Calu3 (cell line): ENCODE measurements around the gene SPAG16. TPM values are rescaled to one million over a fixed set of nuclear protein-coding genes. Genes with fewer than 3 reads are reported as not detected.

Experiments used
- BruUV-seq: library from RNA; stranded (reverse); fragments of 400-500 nt; replicated peaks from 2 replicates; lab custom pipeline; 2021; lab: Mats Ljungman, UMichigan
- CTCF ChIA-PET: fragments of 300-600 bp; sonication (Branson Sonifier 250); formaldehyde crosslinking; loops from one replicate; lab custom pipeline; 2022; ENCODE audit warnings: antibody characterized with exemption; lab: Charles Lee
- DNase-seq: peaks from one replicate; pipeline ENCODE4 v3.0.0; 2022
- H3K27ac Mint-ChIP-seq: one replicate; pipeline ENCODE4 v1.8.0; 2022; ENCODE audit warnings: mixed read lengths; ENCODE audit not compliant: unreplicated experiment
- H3K27me3 Mint-ChIP-seq: one replicate; pipeline ENCODE4 v1.8.0; 2022; ENCODE audit warnings: mixed read lengths; ENCODE audit not compliant: unreplicated experiment
- H3K36me3 Mint-ChIP-seq: one replicate; pipeline ENCODE4 v1.8.0; 2022; ENCODE audit warnings: mild to moderate bottlenecking, moderate library complexity, mixed read lengths; ENCODE audit not compliant: insufficient read depth, unreplicated experiment
- H3K4me1 Mint-ChIP-seq: one replicate; pipeline ENCODE4 v1.8.0; 2022; ENCODE audit warnings: mild to moderate bottlenecking, low read depth, mixed read lengths; ENCODE audit not compliant: unreplicated experiment
- H3K4me3 Mint-ChIP-seq: one replicate; pipeline ENCODE4 v1.8.0; 2022; ENCODE audit warnings: mild to moderate bottlenecking, low read depth, moderate library complexity, mixed read lengths; ENCODE audit not compliant: unreplicated experiment
- H3K9me3 Mint-ChIP-seq: one replicate; pipeline ENCODE4 v1.8.0; 2022; ENCODE audit warnings: low read depth, mixed read lengths; ENCODE audit not compliant: unreplicated experiment
- intact Hi-C: fragments of 100-400 bp; cut with micrococcal nuclease; formaldehyde crosslinking; loops from one replicate; pipeline ENCODE4 v1.10.0; 2022; ENCODE audit not compliant: unreplicated experiment
- total RNA-seq: library from RNA; stranded (reverse); gene quantifications from 2 replicates; pipeline ENCODE4 v1.2.3, GENCODE V29; 2022
- TF ChIP-seq, protein P1 (sequence below): fragments of 200-600 bp; IDR thresholded peaks from one replicate; pipeline ENCODE4 v1.8.0; 2022; ENCODE audit warnings: antibody characterized with exemption; ENCODE audit not compliant: unreplicated experiment

SPAG16 gene
- total RNA-seq, 1 experiment from 2014 or later, result 30.2 TPM

DNA sequence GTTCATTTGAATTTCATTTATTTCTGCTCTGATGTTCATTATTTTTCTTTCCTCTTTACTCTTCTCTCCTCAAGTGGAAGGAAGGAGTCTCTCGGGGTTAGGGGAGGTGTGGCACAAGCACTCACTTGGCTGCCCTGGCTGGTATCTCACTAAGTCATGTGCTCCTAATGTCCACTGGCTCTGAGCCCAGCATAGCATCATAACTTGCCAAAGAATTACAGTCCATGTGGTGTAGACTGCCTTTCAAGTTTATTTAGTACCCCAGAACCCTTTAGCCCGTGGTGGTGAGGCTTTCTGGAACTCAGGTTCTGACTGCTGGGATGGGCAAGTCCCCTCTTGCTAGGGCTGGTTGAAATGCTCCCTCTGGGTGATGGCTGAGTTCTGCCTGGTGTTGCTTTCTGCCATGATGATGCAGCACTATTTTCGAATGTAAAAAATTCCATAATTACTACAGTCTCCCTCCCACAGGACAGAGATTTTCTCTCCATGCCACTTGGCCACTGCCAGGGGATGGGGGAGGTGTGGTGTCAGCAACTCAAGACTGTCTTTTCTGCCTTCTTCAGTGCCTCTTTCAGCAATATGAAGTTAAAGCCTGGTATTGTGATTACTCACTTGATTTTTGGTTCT lies 22.2 kb downstream of the SPAG16 start:
- Mint-ChIP-seq H3K36me3 (peaks cover 4% of the 10 kb centered on the region), H3K4me1 (no peaks in the 10 kb centered on the region), H3K9me3 (peaks cover 8% of the 10 kb centered on the region), H3K27me3 (no peaks in the 10 kb centered on the region), H3K27ac (no peak overlapping the region), H3K4me3 (no peak overlapping the region)
- CTCF ChIA-PET, result no interaction called here
- no TSS peak for BruUV-seq
- TF ChIP-seq, protein P1, sequence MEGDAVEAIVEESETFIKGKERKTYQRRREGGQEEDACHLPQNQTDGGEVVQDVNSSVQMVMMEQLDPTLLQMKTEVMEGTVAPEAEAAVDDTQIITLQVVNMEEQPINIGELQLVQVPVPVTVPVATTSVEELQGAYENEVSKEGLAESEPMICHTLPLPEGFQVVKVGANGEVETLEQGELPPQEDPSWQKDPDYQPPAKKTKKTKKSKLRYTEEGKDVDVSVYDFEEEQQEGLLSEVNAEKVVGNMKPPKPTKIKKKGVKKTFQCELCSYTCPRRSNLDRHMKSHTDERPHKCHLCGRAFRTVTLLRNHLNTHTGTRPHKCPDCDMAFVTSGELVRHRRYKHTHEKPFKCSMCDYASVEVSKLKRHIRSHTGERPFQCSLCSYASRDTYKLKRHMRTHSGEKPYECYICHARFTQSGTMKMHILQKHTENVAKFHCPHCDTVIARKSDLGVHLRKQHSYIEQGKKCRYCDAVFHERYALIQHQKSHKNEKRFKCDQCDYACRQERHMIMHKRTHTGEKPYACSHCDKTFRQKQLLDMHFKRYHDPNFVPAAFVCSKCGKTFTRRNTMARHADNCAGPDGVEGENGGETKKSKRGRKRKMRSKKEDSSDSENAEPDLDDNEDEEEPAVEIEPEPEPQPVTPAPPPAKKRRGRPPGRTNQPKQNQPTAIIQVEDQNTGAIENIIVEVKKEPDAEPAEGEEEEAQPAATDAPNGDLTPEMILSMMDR, result no peak
- peak; percentile 21 for DNase-seq
- intact Hi-C loops, result no loop called here

DNA sequence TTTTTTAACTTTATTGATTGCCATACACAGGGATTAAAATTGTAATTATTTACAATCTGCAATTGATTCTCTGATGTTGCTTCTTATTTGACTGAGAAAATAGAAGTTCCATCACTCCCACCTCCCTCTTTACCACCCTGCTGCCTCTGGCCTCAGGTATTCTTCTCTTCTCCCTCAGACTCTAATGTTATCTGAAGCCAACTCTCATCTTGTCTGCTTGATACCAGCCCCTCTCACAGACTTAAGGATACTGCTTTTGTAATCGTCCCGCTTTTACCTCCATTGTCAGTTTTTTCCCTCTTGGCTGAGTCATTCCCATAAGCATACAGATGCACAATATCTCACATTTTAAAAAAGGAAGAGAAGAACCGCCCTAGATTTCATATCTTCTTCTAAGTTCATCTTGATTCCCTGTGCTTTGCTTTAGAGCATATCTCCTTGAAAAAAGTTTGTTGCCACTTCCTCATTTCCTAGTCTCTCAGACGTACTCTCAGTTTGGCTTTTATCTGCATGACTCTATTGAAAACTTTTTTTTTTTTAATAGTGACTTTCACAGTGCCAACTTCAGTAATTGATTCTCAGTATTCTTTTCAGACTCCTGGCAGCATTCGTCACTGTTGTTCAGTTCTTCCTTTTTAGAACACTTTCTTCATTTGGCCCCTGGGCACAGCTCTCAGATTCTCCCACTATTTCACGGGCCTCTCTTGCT lies 31.1 kb downstream of the SPAG16 start:
- TF ChIP-seq, protein P1, result no peak
- no peak overlapping the region for H3K27ac Mint-ChIP-seq
- no peaks in the 10 kb centered on the region for H3K9me3 Mint-ChIP-seq
- intact Hi-C loops, result no loop called here
- H3K36me3 Mint-ChIP-seq, result peaks cover 6% of the 10 kb centered on the region
- no peaks in the 10 kb centered on the region for H3K27me3 Mint-ChIP-seq
- no TSS peak for BruUV-seq
- H3K4me3 Mint-ChIP-seq, result no peak overlapping the region
- CTCF ChIA-PET, result no interaction called here
- no peak for DNase-seq
- H3K4me1 Mint-ChIP-seq, result no peaks in the 10 kb centered on the region

DNA sequence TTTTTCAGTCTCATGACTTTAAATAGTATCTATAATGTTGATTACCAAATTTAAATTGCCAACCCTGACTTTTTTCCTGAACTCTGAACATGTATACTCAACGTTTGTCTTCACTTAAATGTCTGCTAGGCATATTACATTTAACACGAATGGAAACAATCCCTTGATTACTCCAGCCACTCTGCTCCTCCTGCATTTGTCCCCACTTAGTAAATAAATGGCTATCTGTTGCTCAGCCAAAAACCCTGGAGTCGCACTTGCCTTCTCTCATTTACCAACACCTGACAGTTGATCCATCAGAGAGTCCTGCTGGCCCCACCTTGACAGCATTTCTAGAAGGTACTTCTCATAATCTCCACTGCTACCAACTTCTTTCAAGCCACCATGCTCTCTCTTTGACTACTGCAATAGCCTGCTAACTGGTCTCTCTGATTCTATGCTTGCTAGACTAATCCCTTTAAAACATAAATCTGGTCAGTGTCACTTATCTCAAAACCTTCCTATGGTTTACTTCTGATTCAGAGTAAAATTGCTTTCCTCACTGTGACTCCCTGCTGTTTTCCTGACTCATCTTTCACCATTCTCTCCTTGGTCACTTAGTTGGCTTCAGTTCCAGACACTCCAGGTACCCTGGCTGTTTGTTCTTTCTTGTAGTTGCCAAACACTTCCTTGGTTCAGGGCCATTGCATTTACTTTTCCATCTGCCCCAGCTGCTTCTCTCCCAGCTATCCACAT lies 31.9 kb downstream of the SPAG16 start:
- Mint-ChIP-seq H3K27ac (no peak overlapping the region), H3K36me3 (peaks cover 6% of the 10 kb centered on the region), H3K4me3 (no peak overlapping the region), H3K9me3 (no peaks in the 10 kb centered on the region), H3K4me1 (no peaks in the 10 kb centered on the region), H3K27me3 (no peaks in the 10 kb centered on the region)
- TF ChIP-seq, protein P1, result no peak
- no peak for DNase-seq
- BruUV-seq, result no TSS peak
- CTCF ChIA-PET, result no interaction called here
- intact Hi-C loops, result no loop called here

DNA sequence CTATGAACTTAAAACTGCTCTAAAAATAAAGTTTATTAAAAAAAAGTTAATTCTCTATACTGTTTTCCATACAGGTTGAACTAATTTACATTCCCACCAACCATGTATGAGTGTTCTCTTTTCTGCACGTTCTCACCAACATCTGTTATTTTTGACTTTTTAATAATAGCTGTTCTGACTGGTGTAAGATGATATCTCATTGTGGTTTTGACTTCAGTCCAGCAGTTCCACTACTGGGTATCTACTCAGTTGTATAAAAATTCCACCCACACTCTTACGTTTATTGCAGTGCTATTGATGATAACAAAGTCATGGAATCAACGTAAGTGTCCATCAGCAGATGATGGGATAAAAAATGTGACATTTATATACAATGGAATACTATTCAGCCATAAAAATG lies 33.7 kb downstream of the SPAG16 start:
- BruUV-seq, result no TSS peak
- Mint-ChIP-seq H3K9me3 (no peaks in the 10 kb centered on the region), H3K4me3 (no peak overlapping the region), H3K27me3 (no peaks in the 10 kb centered on the region), H3K27ac (no peak overlapping the region), H3K36me3 (no peaks in the 10 kb centered on the region), H3K4me1 (no peaks in the 10 kb centered on the region)
- TF ChIP-seq, protein P1, result no peak
- CTCF ChIA-PET, result no interaction called here
- no peak for DNase-seq
- intact Hi-C loops, result no loop called here
